Measurements from ENCODE around the gene MAT2B.

DNA sequence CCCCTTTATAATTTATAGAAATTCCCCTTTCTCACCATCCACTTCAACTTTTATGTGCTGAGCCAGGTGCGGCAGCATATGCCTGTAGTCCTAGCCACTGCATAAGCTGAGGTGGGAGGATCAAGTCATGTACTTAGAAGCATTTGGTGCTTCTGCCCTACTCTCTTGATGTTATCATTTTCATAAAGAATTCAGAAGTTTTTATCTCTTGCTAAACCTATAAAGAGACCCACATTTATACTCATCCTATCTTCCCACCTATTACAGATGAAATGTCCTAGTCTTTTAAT, 26.5 kb upstream of the MAT2B start:
- TF ChIP-seq SMAD3 (CRISPR knock-in tag; IDR thresholded peaks at IDR 0.05; ENCODE audit: borderline replicate concordance), result no peak
- TF ChIP-seq, protein P1, sequence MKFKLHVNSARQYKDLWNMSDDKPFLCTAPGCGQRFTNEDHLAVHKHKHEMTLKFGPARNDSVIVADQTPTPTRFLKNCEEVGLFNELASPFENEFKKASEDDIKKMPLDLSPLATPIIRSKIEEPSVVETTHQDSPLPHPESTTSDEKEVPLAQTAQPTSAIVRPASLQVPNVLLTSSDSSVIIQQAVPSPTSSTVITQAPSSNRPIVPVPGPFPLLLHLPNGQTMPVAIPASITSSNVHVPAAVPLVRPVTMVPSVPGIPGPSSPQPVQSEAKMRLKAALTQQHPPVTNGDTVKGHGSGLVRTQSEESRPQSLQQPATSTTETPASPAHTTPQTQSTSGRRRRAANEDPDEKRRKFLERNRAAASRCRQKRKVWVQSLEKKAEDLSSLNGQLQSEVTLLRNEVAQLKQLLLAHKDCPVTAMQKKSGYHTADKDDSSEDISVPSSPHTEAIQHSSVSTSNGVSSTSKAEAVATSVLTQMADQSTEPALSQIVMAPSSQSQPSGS (CRISPR knock-in tag; IDR thresholded peaks at IDR 0.05; ENCODE audit: borderline replicate concordance, low read depth), result no peak
- TF ChIP-seq, protein P2, sequence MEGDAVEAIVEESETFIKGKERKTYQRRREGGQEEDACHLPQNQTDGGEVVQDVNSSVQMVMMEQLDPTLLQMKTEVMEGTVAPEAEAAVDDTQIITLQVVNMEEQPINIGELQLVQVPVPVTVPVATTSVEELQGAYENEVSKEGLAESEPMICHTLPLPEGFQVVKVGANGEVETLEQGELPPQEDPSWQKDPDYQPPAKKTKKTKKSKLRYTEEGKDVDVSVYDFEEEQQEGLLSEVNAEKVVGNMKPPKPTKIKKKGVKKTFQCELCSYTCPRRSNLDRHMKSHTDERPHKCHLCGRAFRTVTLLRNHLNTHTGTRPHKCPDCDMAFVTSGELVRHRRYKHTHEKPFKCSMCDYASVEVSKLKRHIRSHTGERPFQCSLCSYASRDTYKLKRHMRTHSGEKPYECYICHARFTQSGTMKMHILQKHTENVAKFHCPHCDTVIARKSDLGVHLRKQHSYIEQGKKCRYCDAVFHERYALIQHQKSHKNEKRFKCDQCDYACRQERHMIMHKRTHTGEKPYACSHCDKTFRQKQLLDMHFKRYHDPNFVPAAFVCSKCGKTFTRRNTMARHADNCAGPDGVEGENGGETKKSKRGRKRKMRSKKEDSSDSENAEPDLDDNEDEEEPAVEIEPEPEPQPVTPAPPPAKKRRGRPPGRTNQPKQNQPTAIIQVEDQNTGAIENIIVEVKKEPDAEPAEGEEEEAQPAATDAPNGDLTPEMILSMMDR (IDR thresholded peaks at IDR 0.05), result no peak
- TF ChIP-seq FOXJ3 (CRISPR knock-in tag; IDR thresholded peaks at IDR 0.05; ENCODE audit: borderline replicate concordance), result no peak
